ENCODE measurements around the gene TGFBR3.

Gene TGFBR3

DNA sequence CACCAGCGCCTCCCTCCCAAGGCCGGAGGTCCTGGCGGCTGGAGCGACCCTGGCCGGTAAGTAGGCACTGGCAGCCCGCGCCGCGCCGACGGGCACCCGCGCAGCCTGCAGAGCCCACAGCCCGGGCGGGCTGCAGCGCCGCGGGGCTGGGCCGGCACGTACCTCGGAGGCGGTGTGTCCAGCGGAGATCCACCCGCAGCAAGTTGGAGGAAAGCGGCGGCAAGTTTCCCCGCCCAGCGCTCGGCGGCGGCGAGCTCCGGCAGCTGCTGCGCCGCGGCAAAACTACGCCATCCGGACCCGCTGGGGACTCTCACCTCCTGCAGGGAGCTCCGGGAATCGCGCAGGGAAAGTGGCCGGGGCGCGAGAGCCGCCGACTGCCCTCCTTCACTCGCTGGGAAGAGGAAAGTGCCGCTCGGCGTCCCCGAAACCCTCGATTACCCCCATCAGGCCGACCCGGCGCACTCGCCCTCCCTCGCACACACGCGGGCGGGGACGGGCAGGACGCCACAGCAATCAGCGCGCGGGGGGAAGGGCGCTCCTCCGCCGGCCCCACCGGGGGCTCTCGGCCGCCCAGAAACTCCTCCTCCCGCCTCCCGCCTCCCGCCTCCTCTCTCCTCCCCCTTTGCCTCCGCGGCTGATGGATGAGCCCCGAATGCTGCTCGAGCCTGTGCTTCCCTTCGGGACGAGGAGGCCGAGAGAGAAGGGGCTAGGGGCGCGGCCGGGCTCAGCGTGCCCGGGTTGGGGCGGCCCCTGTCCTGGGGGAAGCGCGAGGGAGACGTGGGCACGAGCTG lies at the start of gene TGFBR3:
TGFBR3 (minus strand) TSS at position 436 of the 791 bp plus-strand sequence. CDS start 24,620 bp downstream, outside the sequence.
- ATAC-seq (peak; percentile 86), DNase-seq (ENCODE audit: low spot score in 2 of 2) (peak; percentile 66 to 88)
- peaks cover 54% of the 10 kb centered on the region for H3K4me1 Mint-ChIP-seq
- peak within 1 kb of the TSS; percentile 92 for H3K27ac Mint-ChIP-seq
- H3K9me3 Mint-ChIP-seq, result no peaks in the 10 kb centered on the region
- H3K36me3 Mint-ChIP-seq, result peaks cover 28% of the 10 kb centered on the region
- peak within 1 kb of the TSS; percentile 98 for H3K4me3 Mint-ChIP-seq

DNA sequence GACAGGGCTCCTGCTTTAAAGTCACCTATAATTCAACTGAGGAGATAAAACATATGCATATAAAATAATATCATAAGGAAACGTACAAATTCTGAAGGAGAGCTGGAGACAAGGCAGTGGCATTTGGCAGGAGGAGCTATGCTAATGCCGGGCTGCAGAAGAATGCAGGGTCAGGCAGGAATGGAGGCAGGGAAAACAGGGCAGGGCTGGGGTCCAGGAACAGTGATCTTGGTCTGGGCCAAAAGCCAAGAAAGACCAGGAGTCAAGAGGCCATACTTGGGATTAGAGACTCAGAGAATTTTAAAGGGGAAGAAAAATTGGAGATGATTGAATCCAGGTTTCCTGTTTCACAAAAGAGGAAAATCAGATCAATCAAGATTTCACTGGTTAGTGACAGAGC lies 43.3 kb upstream of the TGFBR3 start:
- peaks cover 3% of the 10 kb centered on the region for H3K4me1 Mint-ChIP-seq
- DNase-seq (ENCODE audit: low spot score in 2 of 2) (no peak), ATAC-seq (no peak)
- H3K9me3 Mint-ChIP-seq, result no peaks in the 10 kb centered on the region
- H3K4me3 Mint-ChIP-seq, result no peak overlapping the region
- peak overlapping the region; percentile 69 for H3K27ac Mint-ChIP-seq
- H3K36me3 Mint-ChIP-seq, result no peaks in the 10 kb centered on the region

DNA sequence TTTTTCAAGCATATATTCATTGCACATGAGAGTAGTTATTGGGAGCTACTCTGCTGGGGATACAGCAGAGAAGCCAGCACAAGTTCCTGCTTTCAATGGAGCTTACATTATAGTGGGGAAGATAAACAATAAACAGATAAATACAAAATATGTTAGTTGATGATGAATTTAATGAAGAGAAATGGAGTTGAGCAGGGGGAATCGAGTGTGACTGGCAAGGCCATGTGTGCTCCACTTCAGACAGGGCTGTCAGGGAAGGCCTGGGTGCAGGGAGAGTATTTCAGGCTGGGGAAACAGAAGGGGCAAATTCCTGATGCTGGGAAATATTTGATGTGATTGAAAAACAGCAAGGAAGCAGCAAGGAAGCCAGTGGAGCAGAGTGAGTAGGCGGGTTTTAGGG lies 42.1 kb upstream of the TGFBR3 start:
- Mint-ChIP-seq H3K36me3 (no peaks in the 10 kb centered on the region), H3K4me3 (no peak overlapping the region), H3K9me3 (no peaks in the 10 kb centered on the region), H3K27ac (no peak overlapping the region), H3K4me1 (peaks cover 10% of the 10 kb centered on the region)
- no peak for DNase-seq (ENCODE audit: low spot score in 2 of 2)
- no peak for ATAC-seq

DNA sequence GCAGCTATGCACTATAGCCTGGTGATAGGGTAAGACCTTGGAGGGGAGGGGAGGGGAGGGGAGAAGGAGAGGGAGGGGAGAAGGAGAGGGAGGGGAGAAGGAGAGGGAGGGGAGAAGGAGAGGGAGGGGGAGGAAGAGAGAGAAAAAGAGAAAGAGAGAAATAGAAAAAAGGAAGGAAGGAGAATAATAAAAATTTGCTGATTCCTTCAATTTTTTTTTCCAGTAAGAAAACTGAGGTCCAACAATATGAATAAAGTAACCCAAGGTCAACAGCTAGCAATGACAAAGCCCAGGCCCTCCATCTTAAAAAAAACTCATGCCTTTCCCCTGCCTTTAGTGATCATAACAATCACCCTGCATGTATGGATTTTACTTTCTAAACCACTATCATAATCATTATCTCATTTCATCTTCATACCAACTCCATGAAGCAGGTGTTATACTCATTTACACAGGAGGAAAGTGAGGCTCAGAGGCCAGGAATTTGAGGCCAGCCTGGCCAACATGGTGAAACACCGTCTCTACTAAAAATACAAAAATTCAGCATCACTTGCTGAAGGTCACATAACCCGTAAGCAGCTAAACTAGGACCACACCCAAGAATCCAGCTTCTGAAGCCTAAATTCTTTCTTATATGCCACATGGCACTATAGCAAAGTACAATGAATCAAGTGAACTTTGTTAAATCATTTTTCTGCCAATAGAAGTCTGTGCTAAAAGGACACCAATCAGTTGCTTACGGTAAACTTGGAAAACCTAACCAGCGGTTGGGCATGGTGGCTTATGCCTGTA lies 39.9 kb upstream of the TGFBR3 start:
- ATAC-seq (no peak), DNase-seq (ENCODE audit: low spot score in 2 of 2) (no peak)
- Mint-ChIP-seq H3K36me3 (no peaks in the 10 kb centered on the region), H3K9me3 (no peaks in the 10 kb centered on the region), H3K4me1 (peaks cover 10% of the 10 kb centered on the region), H3K4me3 (no peak overlapping the region), H3K27ac (no peak overlapping the region)

DNA sequence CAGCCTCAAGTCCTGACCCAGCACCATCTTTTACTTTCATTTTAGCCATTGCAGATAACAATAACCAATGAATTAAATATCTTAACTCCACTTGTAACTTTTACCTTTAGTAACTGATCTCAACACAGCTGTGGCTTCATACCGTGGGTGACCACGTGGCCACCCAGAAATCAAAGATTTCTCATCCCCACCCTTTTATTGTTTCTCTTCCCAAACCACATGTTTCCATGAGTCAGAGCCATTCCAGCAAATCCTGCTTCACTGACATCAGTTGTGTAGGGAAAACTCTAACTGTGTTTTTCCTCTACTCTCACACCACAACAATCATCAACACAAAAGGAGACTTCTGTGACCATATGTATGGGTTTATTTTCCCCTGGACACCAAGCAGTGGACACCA lies 38.2 kb upstream of the TGFBR3 start:
- no peak overlapping the region for H3K4me3 Mint-ChIP-seq
- DNase-seq (ENCODE audit: low spot score in 2 of 2) (no peak), ATAC-seq (no peak)
- H3K27ac Mint-ChIP-seq, result peak overlapping the region; percentile 18
- no peaks in the 10 kb centered on the region for H3K36me3 Mint-ChIP-seq
- H3K9me3 Mint-ChIP-seq, result no peaks in the 10 kb centered on the region
- H3K4me1 Mint-ChIP-seq, result peaks cover 10% of the 10 kb centered on the region

DNA sequence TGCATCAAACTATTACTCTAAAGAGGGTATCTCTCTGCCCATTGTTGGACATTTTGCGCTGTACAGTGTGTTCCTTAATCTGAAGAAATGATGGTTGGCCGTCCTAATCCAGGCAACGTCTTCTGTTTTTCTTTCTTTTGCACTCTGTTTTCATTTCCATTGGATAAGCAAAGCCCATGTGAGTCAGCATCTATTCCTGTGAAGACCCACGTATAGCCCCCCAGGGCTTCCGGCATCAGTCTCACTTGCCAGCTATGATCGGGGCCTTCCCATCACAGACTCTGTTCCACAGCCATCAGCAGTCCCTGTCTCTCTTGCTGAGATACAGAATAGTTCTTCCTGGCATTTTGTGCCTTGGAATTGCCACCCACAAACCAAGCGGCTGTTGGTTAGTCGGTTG lies 34.0 kb upstream of the TGFBR3 start:
- Mint-ChIP-seq H3K27ac (no peak overlapping the region), H3K4me3 (no peak overlapping the region), H3K36me3 (no peaks in the 10 kb centered on the region), H3K9me3 (no peaks in the 10 kb centered on the region), H3K4me1 (peaks cover 10% of the 10 kb centered on the region)
- ATAC-seq, result no peak
- DNase-seq (ENCODE audit: low spot score in 2 of 2), result no peak

DNA sequence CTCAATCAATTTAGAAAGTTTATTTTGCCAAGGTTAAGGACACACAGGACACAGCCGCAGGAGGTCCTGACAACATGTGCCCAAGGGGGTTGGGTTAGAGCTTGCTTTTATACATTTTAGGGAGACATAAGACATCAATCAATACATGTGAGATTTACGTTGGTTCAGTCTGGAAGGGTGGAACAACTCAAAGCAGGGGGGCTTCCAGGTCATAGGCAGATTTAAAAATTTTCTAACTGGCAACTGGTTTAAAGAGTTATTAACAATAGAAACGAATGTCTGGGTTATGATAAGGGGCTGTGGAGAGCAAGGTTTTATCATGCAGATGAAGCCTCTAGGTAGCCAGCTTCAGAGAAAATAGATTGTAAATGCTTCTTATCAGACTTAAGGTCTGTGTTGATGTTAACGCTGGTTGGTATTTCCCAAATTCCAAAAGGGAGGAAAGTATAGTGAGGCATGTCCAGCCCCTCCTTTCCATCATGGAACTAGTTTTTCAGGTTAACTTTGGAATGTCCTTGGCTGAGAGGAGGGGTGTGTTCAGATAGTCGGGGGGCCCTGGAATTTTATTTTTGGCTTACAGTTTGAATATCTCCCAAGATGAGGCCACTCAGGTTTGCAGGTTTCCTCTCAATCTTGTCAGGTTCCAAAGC lies 31.0 kb upstream of the TGFBR3 start:
- H3K4me1 Mint-ChIP-seq, result no peaks in the 10 kb centered on the region

DNA sequence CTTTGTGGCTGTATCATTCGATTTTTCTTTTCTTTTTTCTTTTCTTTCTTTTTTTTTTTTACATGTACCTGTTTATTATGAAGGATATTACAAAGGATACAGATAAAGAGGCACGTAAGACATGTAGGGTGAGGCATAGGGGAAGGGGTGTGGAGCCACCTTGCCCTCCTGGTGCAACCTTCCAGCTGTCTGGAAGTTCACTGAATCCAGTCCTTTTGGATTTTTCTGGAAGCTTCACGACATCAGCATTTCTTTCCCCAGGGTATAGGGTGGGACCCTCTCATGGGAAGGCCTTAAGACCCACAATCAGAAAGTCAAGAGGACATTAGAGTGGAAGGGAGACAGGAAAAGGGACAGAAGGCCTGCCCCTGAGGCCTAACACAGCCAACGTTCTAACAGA lies 30.1 kb upstream of the TGFBR3 start:
- H3K9me3 Mint-ChIP-seq, result no peaks in the 10 kb centered on the region
- ATAC-seq (no peak), DNase-seq (ENCODE audit: low spot score in 2 of 2) (no peak)
- no peak overlapping the region for H3K4me3 Mint-ChIP-seq
- no peak overlapping the region for H3K27ac Mint-ChIP-seq
- no peaks in the 10 kb centered on the region for H3K4me1 Mint-ChIP-seq
- H3K36me3 Mint-ChIP-seq, result no peaks in the 10 kb centered on the region

More for the DNA sequence above, 31.0 kb upstream of the TGFBR3 start:
- DNase-seq (ENCODE audit: low spot score in 2 of 2) (no peak), ATAC-seq (no peak)
- H3K9me3 Mint-ChIP-seq, result no peaks in the 10 kb centered on the region
- H3K36me3 Mint-ChIP-seq, result no peaks in the 10 kb centered on the region
- H3K4me3 Mint-ChIP-seq, result no peak overlapping the region
- no peak overlapping the region for H3K27ac Mint-ChIP-seq

DNA sequence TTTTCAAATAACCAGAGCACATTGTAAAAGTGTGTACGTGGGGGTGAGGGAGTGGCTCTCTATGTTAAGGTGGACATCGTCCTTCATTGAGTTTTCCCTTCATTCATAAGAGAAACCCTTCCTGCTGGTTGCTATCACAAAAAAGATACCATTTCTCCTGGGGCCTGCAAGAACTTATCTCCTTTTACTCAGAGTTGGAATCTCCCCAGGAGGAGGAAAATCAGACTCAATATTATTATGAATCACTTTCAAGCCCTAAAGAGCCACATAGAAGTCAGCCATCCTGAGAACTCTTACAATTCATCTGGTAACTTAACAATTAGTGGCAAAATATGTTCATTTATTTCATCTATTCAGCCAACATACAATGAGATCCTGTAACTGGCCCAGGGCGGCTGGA lies 27.1 kb upstream of the TGFBR3 start:
- no peak for DNase-seq (ENCODE audit: low spot score in 2 of 2)
- no peak for ATAC-seq
- no peaks in the 10 kb centered on the region for H3K36me3 Mint-ChIP-seq
- no peak overlapping the region for H3K27ac Mint-ChIP-seq
- H3K4me1 Mint-ChIP-seq, result no peaks in the 10 kb centered on the region
- H3K4me3 Mint-ChIP-seq, result no peak overlapping the region
- no peaks in the 10 kb centered on the region for H3K9me3 Mint-ChIP-seq

DNA sequence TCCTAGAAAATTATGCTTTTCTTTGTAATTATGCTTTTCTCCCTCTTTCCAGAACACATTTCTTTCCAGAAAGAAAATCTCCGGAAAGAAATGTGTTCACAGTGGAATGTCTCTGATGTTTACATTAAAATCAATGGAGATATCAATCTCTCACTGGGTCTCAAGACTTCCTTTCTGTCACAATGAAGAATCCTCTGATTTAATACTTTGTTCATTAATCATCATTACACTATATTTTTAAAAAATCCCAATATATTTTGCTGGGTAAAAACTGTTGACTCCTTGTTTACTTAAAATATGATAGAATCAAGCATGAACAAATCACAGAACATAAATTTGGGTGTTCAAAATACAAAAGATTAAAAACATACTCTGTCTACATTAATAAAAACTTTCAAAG lies 26.3 kb upstream of the TGFBR3 start:
- ATAC-seq, result no peak
- no peaks in the 10 kb centered on the region for H3K9me3 Mint-ChIP-seq
- H3K4me1 Mint-ChIP-seq, result no peaks in the 10 kb centered on the region
- H3K27ac Mint-ChIP-seq, result no peak overlapping the region
- no peak overlapping the region for H3K4me3 Mint-ChIP-seq
- no peaks in the 10 kb centered on the region for H3K36me3 Mint-ChIP-seq
- DNase-seq (ENCODE audit: low spot score in 2 of 2), result no peak

DNA sequence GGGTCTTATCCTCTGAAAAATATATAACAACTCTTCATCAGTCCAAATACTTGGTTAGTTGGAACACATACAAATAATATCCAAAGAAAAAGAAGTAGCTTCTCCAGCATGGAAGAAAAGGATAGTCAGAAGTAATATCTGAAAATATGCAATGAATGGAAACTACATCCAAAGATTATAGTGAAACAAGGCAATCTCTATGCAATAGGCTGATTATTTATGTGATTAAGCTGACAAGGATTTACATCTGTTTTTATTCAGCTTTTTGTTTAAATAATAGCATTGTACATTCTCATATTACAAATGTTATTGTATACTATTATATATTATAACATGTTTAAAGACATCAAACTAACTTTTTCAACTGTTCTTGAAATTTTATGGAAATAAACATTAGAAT lies 15.3 kb upstream of the TGFBR3 start:
- H3K4me1 Mint-ChIP-seq, result peaks cover 2% of the 10 kb centered on the region
- no peak for DNase-seq (ENCODE audit: low spot score in 2 of 2)
- H3K4me3 Mint-ChIP-seq, result no peak overlapping the region
- no peak overlapping the region for H3K27ac Mint-ChIP-seq
- no peaks in the 10 kb centered on the region for H3K36me3 Mint-ChIP-seq
- no peak for ATAC-seq
- H3K9me3 Mint-ChIP-seq, result no peaks in the 10 kb centered on the region

DNA sequence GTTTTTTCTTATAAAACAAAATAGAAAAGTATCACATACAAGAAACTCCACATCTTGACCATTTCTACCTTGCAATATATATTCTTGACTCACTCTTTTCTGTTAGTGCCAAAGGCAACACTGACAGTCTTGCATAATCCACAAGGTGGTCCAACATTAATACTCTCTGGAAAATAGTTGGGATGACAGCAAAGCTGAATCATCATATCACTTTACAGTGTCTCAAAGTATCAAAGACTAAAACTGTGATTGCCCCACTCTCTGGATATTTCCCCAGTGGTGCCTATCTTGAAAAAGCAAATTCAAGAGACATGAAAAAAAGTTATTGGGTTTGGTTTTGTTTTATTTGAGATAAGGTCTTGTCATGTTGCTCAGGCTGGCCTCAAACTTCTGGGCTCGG lies 14.6 kb upstream of the TGFBR3 start:
- H3K4me3 Mint-ChIP-seq, result no peak overlapping the region
- no peaks in the 10 kb centered on the region for H3K36me3 Mint-ChIP-seq
- DNase-seq (ENCODE audit: low spot score in 2 of 2) (no peak), ATAC-seq (no peak)
- peaks cover 9% of the 10 kb centered on the region for H3K4me1 Mint-ChIP-seq
- no peaks in the 10 kb centered on the region for H3K9me3 Mint-ChIP-seq
- no peak overlapping the region for H3K27ac Mint-ChIP-seq

DNA sequence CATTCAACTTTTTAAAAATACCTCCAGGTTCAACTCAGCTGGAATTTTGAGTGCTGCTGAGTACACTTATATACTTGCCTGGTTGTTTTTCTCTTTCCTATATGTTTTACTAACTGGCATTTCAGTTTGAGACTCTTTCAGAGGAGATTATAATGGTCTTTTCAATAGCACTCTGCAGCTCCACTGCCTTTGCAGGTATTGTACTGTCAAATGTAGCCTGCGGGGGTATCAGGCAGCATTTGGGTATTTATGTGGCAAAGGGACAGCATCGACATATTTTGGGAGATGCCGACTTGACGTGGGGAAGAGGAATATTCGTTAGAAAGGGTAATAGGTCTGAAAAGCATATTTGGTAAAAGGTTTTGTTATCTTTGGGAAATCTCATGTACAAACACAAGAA lies 11.1 kb upstream of the TGFBR3 start:
- Mint-ChIP-seq H3K4me1 (peaks cover 22% of the 10 kb centered on the region), H3K4me3 (no peak overlapping the region), H3K36me3 (no peaks in the 10 kb centered on the region), H3K9me3 (no peaks in the 10 kb centered on the region), H3K27ac (no peak overlapping the region)
- ATAC-seq, result no peak
- DNase-seq (ENCODE audit: low spot score in 2 of 2), result no peak

DNA sequence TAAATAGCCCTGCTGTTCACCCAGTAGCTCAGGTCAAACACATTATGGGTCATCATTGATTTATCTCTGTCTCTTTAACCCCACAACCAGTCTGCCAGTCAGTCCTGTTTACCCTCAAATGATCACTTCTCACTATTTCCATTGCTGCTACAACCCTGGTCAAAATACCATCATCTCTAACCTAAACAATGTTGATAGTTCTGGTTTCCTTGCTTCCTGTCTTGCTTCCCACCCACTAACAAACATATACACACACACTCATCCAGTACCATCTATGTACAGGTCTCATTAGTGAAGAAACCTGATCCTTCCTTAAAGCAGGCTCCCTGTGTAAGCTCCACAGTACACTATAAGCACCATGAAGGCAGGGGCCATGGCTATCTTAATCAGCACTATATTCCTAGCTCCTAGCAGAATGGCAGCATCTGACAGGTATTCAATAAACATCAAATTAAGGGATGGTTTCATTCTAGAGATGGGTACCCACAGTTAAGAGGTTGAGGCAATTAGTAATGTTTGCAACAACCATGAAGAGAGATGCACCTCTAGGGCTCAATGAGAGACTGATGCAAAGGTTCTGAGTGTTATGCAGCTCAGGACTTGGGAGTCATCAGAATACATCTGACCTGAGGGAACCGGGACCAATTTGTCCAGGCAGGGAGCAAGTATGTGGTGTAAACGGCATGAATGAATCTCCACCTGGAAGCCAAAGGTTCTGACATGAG lies 10.0 kb upstream of the TGFBR3 start:
- H3K4me1 Mint-ChIP-seq, result peaks cover 28% of the 10 kb centered on the region
- peak overlapping the region; percentile 3 for H3K27ac Mint-ChIP-seq
- no peak overlapping the region for H3K4me3 Mint-ChIP-seq
- ATAC-seq (peak; percentile 91), DNase-seq (ENCODE audit: low spot score in 2 of 2) (no peak)
- H3K9me3 Mint-ChIP-seq, result no peaks in the 10 kb centered on the region
- H3K36me3 Mint-ChIP-seq, result no peaks in the 10 kb centered on the region
